ENCODE results near the gene CYSRT1.
"Not testable (repeated sequence)": the region's sequence is repeated elsewhere in the genome, so short reads cannot be mapped to it uniquely, and the experiment has no call there.

The CYSRT1 gene

GRCh38 chr9:137254624-137255447 is 29.9 kb downstream of the CYSRT1 start, which contains the start of gene NELFB:
Gene NELFB, plus strand, starts transcription at chr9:137255327.
- peak; percentile 96 for DNase-seq

GRCh38 chr9:137255448-137256114 is 30.6 kb downstream of the CYSRT1 start:
- peak; percentile 75 for DNase-seq

GRCh38 chr9:137256362-137256761 is 31.4 kb downstream of the CYSRT1 start:
- DNase-seq: no peak

- DNase-seq: peak; percentile 15
Observed at GRCh38 chr9:137256856-137257255, 31.9 kb downstream of the CYSRT1 start.

GRCh38 chr9:137262173-137262908 is 37.4 kb downstream of the CYSRT1 start:
- not testable (repeated sequence) for DNase-seq

- DNase-seq: no peak
Observed at GRCh38 chr9:137262909-137263285, 37.9 kb downstream of the CYSRT1 start.

- no peak for DNase-seq
Observed at GRCh38 chr9:137263506-137263905, 38.5 kb downstream of the CYSRT1 start.

- DNase-seq: no peak
Observed at GRCh38 chr9:137264067-137264466, 39.1 kb downstream of the CYSRT1 start.

GRCh38 chr9:137265496-137266161 is 40.7 kb downstream of the CYSRT1 start:
- DNase-seq: no peak

GRCh38 chr9:137266162-137266527 is 41.2 kb downstream of the CYSRT1 start:
- DNase-seq: no peak

GRCh38 chr9:137266585-137267453 is 41.8 kb downstream of the CYSRT1 start:
- no peak for DNase-seq

GRCh38 chr9:137267933-137268355 is 43.0 kb downstream of the CYSRT1 start:
- no peak for DNase-seq

- no peak for DNase-seq
Observed at GRCh38 chr9:137268538-137269201, 43.7 kb downstream of the CYSRT1 start.

- DNase-seq: no peak
Observed at GRCh38 chr9:137269231-137269772, 44.3 kb downstream of the CYSRT1 start.

- no peak for DNase-seq
Observed at GRCh38 chr9:137270929-137271695, 46.1 kb downstream of the CYSRT1 start.

- DNase-seq: no peak
Observed at GRCh38 chr9:137271696-137272076, 46.7 kb downstream of the CYSRT1 start.

GRCh38 chr9:137272241-137273094 is 47.5 kb downstream of the CYSRT1 start:
- DNase-seq: no peak

GRCh38 chr9:137273095-137273490 is 48.1 kb downstream of the CYSRT1 start:
- DNase-seq: no peak

- peak; percentile 82 for DNase-seq
Observed at GRCh38 chr9:137273611-137274320, 48.8 kb downstream of the CYSRT1 start.
